ENCODE measurements around the gene NKD2.

GRCh38 chr5:1017691-1018455 is 9.3 kb downstream of the NKD2 start:
- TF ChIP-seq CTCF (IDR thresholded peaks at IDR 0.05; ENCODE audit: low read length), result no peak
- no peak for TF ChIP-seq EZH2 (optimal IDR thresholded peaks at IDR 0.05; ENCODE audit: low read depth, low read length)
- no peak for TF ChIP-seq EZH2phosphoT487 (IDR thresholded peaks at IDR 0.05; ENCODE audit: low read length)

All from MM.1S (cell line).